GM18526 (cell line): ENCODE data around the gene DAAM1.

Source experiments
- POLR2A ChIP-seq: IDR thresholded peaks from 3 replicates; pipeline ENCODE4 v1.6.1; 2011; ENCODE audit not compliant: insufficient read length; ENCODE audit errors: extremely low read depth

The DAAM1 gene

GRCh38 chr14:59303216-59303615, 114.7 kb downstream of the DAAM1 start:
- no peak for TF ChIP-seq POLR2A

GRCh38 chr14:59305231-59305630, 116.8 kb downstream of the DAAM1 start:
- no peak for TF ChIP-seq POLR2A

GRCh38 chr14:59305836-59306555, 117.5 kb downstream of the DAAM1 start:
- no peak for TF ChIP-seq POLR2A

GRCh38 chr14:59306775-59307174, 118.3 kb downstream of the DAAM1 start:
- TF ChIP-seq POLR2A, result no peak

GRCh38 chr14:59308086-59308485, 119.6 kb downstream of the DAAM1 start:
- no peak for TF ChIP-seq POLR2A

GRCh38 chr14:59308673-59309072, 120.2 kb downstream of the DAAM1 start:
- TF ChIP-seq POLR2A, result no peak

DNA sequence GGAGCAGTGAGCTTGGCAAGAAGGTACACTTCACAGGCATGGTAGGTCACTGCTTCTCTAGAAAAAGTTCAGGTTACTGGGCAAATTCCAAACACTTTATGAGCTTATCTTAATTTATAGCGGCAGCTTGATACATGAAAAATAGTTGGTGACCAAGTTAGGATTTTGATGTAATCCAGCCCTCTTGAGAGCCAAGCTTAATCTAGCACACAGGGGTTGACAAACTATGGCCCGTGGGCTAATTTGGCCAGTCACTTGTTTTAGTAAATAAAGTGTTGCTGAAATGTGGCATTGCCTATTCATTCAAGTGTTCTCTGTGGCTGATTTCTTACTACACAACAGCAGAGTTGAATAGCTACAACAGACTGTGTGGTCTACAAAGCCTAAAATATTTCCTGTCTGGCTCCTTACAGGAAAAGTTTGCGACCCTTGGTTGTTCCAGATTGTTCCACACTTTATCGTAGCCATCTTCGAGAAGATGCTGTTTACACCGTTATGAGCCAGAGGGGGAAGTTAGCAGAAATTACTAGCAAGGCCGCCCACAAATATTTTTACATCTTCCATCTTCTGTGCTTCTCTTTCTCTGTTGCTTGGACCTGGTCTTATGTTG, 120.9 kb downstream of the DAAM1 start:
- no peak for TF ChIP-seq POLR2A

DNA sequence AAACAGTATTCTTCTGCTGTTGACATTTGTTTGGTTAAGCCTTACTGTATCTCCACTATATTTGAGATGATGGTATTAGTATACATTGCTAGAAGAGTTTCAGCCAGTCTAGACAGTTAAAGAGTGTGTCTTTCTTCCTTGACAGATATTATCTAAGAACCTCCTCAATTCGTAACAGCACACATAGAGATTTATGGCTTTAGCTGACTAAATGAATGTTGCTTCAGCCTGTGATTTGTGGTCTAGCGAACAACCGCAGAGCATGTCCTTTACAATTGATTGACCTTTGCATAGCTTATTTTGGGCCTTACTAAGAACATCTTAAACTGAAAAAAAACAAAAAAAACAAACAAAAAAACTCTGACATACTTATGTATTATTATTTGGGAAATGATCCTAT, 122.2 kb downstream of the DAAM1 start:
- no peak for TF ChIP-seq POLR2A

DNA sequence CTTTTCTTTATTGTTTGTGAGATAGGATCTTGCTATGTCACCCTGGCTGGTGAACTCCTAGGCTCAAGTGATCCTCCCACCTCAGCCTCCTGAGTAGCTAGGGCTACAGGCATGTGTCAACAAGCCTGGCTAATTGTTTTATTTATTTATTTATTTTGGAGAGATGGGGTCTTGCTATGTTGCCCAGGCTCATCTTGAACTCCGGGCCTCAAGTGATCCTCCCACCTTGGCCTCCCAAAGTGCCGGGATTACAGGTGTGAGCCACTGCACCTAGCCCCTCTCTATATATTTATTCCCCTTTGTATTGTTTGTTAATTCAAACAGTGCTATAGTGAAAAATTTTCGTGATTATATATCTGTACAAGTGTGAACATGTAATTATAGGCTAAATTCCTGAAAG, 123.3 kb downstream of the DAAM1 start:
- no peak for TF ChIP-seq POLR2A

- TF ChIP-seq POLR2A, result no peak
Measured at GRCh38 chr14:59313144-59313651, 124.7 kb downstream of the DAAM1 start.

DNA sequence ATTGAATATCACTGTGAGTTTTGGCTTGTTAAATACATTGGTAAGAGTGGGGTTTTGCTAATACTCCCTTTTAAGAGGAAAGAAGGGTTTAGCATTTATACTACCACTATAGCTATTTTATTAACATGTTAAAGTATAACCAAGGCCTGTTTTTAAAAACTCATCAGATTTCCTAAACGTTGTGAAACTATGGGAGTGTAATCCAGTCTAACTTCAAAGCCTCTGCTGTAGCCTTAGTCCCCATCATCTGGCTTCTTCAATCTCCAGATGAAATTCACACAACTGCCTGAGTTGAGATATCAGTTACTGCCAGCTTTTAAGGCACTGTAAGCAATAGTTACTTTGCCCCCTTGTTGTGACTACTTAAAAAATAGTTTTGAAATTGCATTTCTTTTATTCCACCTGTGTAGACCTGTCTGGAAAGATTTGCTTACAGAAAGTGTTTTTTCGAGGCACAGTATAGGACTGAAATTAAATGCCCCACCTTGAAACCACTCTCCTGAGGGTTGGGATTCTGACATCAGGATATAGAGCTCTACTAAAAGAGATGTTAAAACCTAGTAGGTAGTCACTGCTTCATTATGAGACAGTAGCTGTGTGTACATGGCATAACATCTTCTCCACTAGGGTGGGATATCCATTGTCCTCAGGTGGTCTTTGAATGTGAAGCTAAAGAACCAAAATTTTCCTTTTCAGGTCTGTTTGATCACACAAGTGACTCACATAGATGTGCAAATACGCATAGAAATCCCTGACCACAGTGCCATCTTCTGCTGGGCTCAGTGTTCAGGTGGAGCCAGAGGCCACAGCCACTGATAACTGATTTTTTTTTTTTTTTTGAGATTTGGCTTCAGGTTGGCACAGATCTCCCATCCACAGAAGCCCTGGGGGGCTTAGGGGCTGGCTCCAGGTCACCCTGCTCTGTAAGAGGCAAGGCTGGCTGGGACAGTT, 125.5 kb downstream of the DAAM1 start:
- no peak for TF ChIP-seq POLR2A

GRCh38 chr14:59314953-59315599, 126.6 kb downstream of the DAAM1 start:
- no peak for TF ChIP-seq POLR2A

- TF ChIP-seq POLR2A, result no peak
Measured at GRCh38 chr14:59316151-59316830, 127.8 kb downstream of the DAAM1 start.

DNA sequence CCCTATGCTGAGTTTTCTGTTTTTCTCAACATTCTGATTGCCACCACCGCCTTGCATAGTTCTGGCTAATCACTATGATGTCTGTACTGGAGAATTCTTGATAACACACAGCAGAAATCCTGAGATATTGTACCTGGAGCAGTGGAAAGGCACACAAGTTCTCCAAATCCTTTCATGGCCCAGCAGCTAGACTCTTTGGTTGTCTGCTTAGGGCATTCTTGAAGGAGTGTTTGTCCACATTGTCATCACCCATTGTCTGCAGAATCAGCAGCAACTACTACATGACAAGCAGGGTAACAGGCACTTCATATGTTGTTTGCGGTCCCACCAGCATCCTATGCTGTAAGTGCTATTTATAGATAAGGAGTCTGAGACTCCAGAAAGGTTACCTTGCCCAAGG, 128.9 kb downstream of the DAAM1 start:
- TF ChIP-seq POLR2A, result no peak
